Hepatocyte (in vitro differentiated cells): Measurements from ENCODE around the gene CHCHD6.

Experiments used
- EZH2 ChIP-seq: fragments of 200-600 bp; sonication (generic); IDR thresholded peaks from 2 replicates; pipeline ENCODE4 v1.6.1; 2016; ENCODE audit warnings: antibody characterized with exemption, mild to moderate bottlenecking, borderline replicate concordance
- EZH2phosphoT487 ChIP-seq: fragments of 200-600 bp; sonication (generic); IDR thresholded peaks from one replicate; pipeline ENCODE4 v1.6.1; 2018; ENCODE audit warnings: antibody characterized with exemption, mild to moderate bottlenecking, low read depth, moderate library complexity; ENCODE audit not compliant: unreplicated experiment, severe bottlenecking
- TF ChIP-seq, protein P1 (sequence below): fragments of 200-600 bp; sonication (generic); IDR thresholded peaks from 2 replicates; pipeline ENCODE4 v1.5.1; 2016; ENCODE audit warnings: antibody characterized with exemption, mild to moderate bottlenecking; ENCODE audit not compliant: poor library complexity

DNA sequence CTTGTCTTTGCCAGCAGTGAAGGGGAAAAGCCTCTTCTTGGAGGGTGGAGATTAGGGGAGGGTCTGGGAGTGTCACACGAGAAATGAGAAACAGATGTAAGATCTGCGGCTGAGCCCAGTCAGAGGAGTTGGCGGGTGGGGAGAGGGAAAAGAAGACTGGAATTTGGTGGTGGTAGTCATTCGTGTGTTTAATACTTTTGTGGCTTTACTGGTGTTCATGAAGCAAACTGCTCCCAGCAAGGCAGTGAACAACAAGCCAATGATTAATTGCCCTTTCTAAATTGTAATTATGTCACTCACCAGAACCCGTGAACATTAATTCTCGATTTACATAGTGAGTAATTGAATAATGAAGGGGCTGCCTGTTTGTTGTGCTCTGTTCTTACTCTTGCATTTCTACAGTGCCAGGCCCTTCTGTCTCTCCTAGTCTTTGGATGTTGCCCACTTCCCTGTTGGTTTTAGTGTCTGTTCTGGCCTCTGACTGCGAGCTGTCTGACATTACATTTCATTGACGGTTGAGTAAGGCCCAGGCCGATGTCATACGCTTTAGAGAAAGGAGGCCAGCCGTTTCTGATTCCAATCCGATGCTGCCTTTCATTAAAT lies 78.0 kb downstream of the CHCHD6 start:
- TF ChIP-seq, protein P1, sequence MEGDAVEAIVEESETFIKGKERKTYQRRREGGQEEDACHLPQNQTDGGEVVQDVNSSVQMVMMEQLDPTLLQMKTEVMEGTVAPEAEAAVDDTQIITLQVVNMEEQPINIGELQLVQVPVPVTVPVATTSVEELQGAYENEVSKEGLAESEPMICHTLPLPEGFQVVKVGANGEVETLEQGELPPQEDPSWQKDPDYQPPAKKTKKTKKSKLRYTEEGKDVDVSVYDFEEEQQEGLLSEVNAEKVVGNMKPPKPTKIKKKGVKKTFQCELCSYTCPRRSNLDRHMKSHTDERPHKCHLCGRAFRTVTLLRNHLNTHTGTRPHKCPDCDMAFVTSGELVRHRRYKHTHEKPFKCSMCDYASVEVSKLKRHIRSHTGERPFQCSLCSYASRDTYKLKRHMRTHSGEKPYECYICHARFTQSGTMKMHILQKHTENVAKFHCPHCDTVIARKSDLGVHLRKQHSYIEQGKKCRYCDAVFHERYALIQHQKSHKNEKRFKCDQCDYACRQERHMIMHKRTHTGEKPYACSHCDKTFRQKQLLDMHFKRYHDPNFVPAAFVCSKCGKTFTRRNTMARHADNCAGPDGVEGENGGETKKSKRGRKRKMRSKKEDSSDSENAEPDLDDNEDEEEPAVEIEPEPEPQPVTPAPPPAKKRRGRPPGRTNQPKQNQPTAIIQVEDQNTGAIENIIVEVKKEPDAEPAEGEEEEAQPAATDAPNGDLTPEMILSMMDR, result no peak
- no peak for TF ChIP-seq EZH2phosphoT487
- no peak for TF ChIP-seq EZH2
